GM23248 (cell line): ENCODE data around the gene CHDH. TPM values are rescaled to one million over a fixed set of nuclear protein-coding genes. Genes with fewer than 3 reads are reported as not detected.

Source experiments
- DNase-seq: peaks from one replicate; pipeline ENCODE4 v3.0.0-alpha.2; 2015
- H2AFZ ChIP-seq: fragments of 200-600 bp; sonication (generic); 2 replicates; pipeline ENCODE4 v1.6.1; 2016; ENCODE audit warnings: antibody characterized with exemption
- H3F3A ChIP-seq: fragments of 200-600 bp; sonication (generic); 2 replicates; pipeline ENCODE4 v1.6.1; 2016; ENCODE audit warnings: mild to moderate bottlenecking, antibody characterized with exemption, mixed run types; ENCODE audit not compliant: insufficient read depth
- H3K27ac ChIP-seq: fragments of 200-600 bp; sonication (generic); 2 replicates; pipeline ENCODE4 v1.5.1; 2016; ENCODE audit warnings: mild to moderate bottlenecking
- H3K27me3 ChIP-seq: fragments of 200-600 bp; sonication (generic); replicated peaks from 2 replicates; pipeline ENCODE4 v1.6.1; 2016; ENCODE audit warnings: mild to moderate bottlenecking; ENCODE audit not compliant: insufficient read depth
- H3K36me3 ChIP-seq: fragments of 200-600 bp; sonication (generic); 2 replicates; pipeline ENCODE4 v1.6.1; 2016; ENCODE audit warnings: low read depth, mild to moderate bottlenecking
- H3K4me1 ChIP-seq: fragments of 200-600 bp; sonication (generic); 2 replicates; pipeline ENCODE4 v1.6.1; 2016; ENCODE audit warnings: mild to moderate bottlenecking; ENCODE audit not compliant: insufficient read depth
- H3K4me2 ChIP-seq: fragments of 200-600 bp; sonication (generic); one replicate; pipeline ENCODE4 v1.6.1; 2016; ENCODE audit warnings: mild to moderate bottlenecking; ENCODE audit not compliant: unreplicated experiment
- H3K4me3 ChIP-seq: fragments of 200-600 bp; sonication (generic); 2 replicates; pipeline ENCODE4 v1.5.1; 2016; ENCODE audit warnings: mild to moderate bottlenecking
- H3K79me2 ChIP-seq: fragments of 200-600 bp; sonication (generic); 2 replicates; pipeline ENCODE4 v1.6.1; 2016; ENCODE audit warnings: mild to moderate bottlenecking; ENCODE audit not compliant: insufficient read depth
- H3K9ac ChIP-seq: fragments of 200-600 bp; sonication (generic); 2 replicates; pipeline ENCODE4 v1.6.1; 2016; ENCODE audit warnings: mild to moderate bottlenecking
- H3K9me2 ChIP-seq: fragments of 200-600 bp; sonication (generic); 2 replicates; pipeline ENCODE4 v1.6.1; 2016; ENCODE audit warnings: mixed run types, mild to moderate bottlenecking, moderate library complexity; ENCODE audit not compliant: insufficient read depth
- H3K9me3 ChIP-seq: fragments of 200-600 bp; sonication (generic); one replicate; pipeline ENCODE4 v1.6.1; 2017; ENCODE audit warnings: low read depth
- H4K20me1 ChIP-seq: fragments of 200-600 bp; sonication (generic); 2 replicates; pipeline ENCODE4 v1.6.0; 2016; ENCODE audit not compliant: insufficient read depth
- EZH2 ChIP-seq: fragments of 200-600 bp; sonication (generic); IDR thresholded peaks from 2 replicates; pipeline ENCODE4 v1.6.1; 2018; ENCODE audit warnings: antibody characterized with exemption, mild to moderate bottlenecking; ENCODE audit not compliant: insufficient read depth, poor library complexity, severe bottlenecking
- EZH2phosphoT487 ChIP-seq: fragments of 200-600 bp; sonication (generic); IDR thresholded peaks from 2 replicates; pipeline ENCODE4 v1.6.1; 2018; ENCODE audit warnings: antibody characterized with exemption, moderate library complexity, mild to moderate bottlenecking, low read depth; ENCODE audit not compliant: insufficient read depth
- WGBS, 2 experiments: methylation state at CpG; one replicate each; pipeline ENCODE4 v1.1.6; 2015 to 2017; ENCODE audit warnings: low lambda C conversion rate in 2 of 2, low coverage in 1 of 2; ENCODE audit errors: missing lambda C conversion rate in 2 of 2; 5-methylcytosine and 5-hydroxymethylcytosine counted together
- in situ Hi-C: fragments of 300-500 bp; cut with MboI; formaldehyde crosslinking; loops from 2 replicates; pipeline ENCODE4 v1.15.0; 2020
- polyA plus RNA-seq: library from polyadenylated mRNA; unstranded; fragments of >200 nt; fragmentation: Nextera tagmentation; extraction: Ambion mirVana; gene quantifications from 2 replicates; pipeline ENCODE4 v1.2.1, GENCODE V29; 2016
- total RNA-seq: library from RNA; depleted of rRNA; stranded (reverse); fragments of >200 nt; shearing (Covaris generic); gene quantifications from 2 replicates; pipeline ENCODE4 v1.2.3, GENCODE V29; 2014

Gene CHDH
- total and polyA plus RNA-seq, 2 experiments from 2014 or later = 0.11 TPM; not detected in 1

DNA sequence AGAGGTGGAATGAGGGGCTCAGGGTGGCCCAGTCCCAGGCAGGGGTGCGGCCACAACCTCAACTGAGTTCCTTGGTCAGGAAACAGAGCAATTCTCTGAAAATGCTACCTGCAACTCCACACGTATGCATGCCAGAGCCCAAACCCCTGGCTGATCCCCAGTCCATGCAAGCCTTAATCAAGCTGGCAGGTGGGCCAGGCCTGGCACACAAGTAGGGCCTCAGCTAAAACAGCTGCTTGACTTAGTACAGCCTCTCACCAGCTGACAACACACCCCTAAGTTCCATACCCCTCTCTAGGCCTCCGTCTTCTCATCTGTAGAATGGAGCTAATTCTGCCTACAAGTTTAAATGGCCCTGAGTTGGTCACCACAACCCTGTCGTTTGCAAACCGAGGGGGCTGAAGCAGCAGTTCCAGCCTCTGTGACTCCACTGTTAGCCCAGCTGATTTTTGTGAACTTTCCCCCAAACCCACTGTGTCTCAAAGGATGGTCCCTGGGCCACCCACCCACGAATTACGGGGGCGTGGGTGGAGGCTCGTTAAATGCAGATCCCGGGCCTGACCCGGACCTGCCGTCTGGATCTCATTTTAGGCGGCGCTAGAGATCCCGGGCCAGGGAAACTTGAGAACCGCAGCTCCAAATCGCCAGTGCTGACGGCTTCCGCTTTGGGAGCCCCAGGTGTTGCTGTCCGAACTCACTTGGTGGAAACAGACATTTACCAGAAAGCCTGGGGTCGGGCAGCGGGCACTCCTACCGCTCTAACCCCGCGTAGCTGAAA, 927 bp downstream of the CHDH start:
- no peaks in the 10 kb centered on the region for H3K36me3 ChIP-seq
- peak overlapping the region; percentile 61 for H2AFZ ChIP-seq
- no peaks in the 10 kb centered on the region for H3K9me2 ChIP-seq
- H4K20me1 ChIP-seq = no peaks in the 10 kb centered on the region
- H3F3A ChIP-seq = no peaks in the 10 kb centered on the region
- peak overlapping the region; percentile 68 for H3K4me3 ChIP-seq
- H3K79me2 ChIP-seq = no peaks in the 10 kb centered on the region
- no peaks in the 10 kb centered on the region for H3K4me1 ChIP-seq
- H3K27ac ChIP-seq = no peak overlapping the region
- 0 out of 2 replicates have a peak overlapping the region, but pooled peaks have one; percentile 11 for H3K9ac ChIP-seq
- peak overlapping the region; percentile 72 for H3K4me2 ChIP-seq
- in situ Hi-C loops = no loop called here
- peak; percentile 63 for DNase-seq
- H3K9me3 ChIP-seq = no peaks in the 10 kb centered on the region
- 24 to 25% methylated on average over 25 of the region's 25 CpGs for WGBS, 2 experiments
- H3K27me3 ChIP-seq = peaks cover 22% of the 10 kb centered on the region
- no peak for TF ChIP-seq EZH2phosphoT487
- TF ChIP-seq EZH2 = no peak

DNA sequence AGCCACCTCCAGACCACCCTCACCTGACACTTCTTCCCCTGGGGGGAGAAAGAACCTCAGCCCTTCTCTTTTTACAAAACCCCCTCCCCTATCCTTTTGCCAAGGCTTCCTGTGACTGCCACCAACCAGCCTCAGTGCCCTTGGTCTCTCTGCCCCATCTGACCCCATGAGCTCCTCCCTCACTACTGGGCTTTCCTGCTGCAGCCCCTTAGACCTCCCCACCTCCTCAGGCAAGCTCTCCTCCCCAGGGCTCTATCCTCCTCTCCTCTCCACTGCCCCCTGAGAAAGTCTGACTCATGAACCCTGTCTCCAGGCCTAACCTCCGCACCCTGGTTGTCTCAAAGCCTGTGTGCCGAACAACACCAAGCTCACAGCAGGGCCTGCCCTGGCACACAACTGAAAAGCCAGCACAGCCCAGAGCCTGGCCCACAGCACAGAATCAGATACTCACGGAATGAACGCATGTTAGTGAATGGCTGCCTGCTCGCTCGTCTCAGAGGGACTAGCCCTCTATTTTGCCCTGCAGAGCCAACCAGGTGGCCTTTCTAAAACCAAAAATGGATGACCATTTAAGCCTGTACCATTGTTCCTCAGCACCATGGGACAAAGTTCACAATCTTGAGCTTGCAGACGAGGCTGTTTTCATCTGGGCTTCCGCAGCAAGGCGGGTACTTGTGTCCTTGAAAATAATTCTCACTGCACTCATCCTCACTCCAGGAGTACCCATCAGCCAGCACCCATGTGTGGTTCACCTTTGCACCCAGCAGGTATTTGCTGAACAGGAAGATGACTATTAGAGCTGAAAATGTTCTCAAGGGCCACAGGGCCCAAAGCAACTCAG, 1.7 kb downstream of the CHDH start:
- Histone ChIP-seq H3K4me1 (no peaks in the 10 kb centered on the region), H3K4me3 (no peak overlapping the region), H3K27me3 (peaks cover 22% of the 10 kb centered on the region), H3K36me3 (no peaks in the 10 kb centered on the region), H3K27ac (no peak overlapping the region), H3K9me3 (no peaks in the 10 kb centered on the region), H3K79me2 (no peaks in the 10 kb centered on the region), H2AFZ (no peak overlapping the region), H4K20me1 (no peaks in the 10 kb centered on the region), H3K4me2 (no peak overlapping the region), H3F3A (no peaks in the 10 kb centered on the region), H3K9me2 (no peaks in the 10 kb centered on the region), H3K9ac (no peak overlapping the region)
- no peak for DNase-seq
- 90 to 94% methylated on average over 9 of the region's 9 CpGs for whole genome bisulfite sequencing, 2 experiments
- no peak for TF ChIP-seq EZH2
- TF ChIP-seq EZH2phosphoT487 = no peak
- in situ Hi-C loops = no loop called here

DNA sequence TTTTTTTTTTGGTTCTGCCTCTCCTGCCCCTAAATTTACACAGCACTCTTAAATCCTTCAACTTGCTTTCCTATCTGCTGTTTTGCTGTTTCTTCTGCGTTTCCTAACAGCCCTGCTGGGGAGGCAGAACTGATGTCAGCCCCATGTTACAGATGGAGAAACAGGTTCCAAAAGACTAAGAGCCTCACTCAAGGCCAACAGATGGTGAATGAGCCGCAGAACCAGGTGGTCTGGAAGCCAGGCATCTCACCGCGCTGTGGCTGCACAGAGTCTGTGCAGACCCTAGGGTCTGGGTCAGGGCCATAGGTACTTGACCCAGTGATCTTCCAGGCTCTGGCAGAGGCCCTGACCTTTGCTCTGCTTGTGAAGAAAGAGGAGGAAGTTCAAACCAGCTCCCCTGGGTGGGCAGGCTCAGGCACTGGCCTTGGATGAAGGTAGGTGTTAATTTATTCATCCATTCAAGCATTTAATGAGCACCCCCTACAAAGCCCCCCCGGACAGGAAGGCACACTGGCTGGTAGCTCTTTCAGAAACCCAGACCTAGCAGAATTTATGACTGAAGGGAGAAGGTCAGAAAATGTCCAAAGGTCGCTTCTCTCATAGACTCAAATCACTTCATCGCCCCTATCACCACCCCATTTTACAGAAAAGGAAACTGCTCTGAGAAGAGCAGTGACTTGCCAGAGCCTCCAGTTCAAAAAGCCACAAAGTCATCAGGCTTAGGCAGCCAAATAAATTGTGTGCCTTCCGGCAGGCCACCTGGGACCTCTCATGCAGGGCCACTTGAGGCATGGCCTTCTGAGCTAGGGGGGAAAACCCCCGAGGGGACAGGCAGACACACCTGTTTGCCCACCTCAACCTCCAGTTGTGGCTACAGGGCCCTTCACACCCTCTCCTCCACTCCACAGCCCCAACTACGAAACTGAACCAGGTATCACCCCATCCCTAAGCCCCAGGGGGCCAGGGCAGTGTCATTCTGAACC, 2.7 kb downstream of the CHDH start:
- Histone ChIP-seq H4K20me1 (no peaks in the 10 kb centered on the region), H3K9me3 (no peaks in the 10 kb centered on the region), H3K27ac (no peak overlapping the region), H3F3A (no peaks in the 10 kb centered on the region), H3K4me1 (no peaks in the 10 kb centered on the region), H3K79me2 (no peaks in the 10 kb centered on the region), H3K27me3 (peaks cover 22% of the 10 kb centered on the region), H3K9ac (no peak overlapping the region), H3K4me2 (no peak overlapping the region), H3K36me3 (no peaks in the 10 kb centered on the region), H2AFZ (no peak overlapping the region), H3K9me2 (no peaks in the 10 kb centered on the region), H3K4me3 (no peak overlapping the region)
- TF ChIP-seq EZH2 (no peak), EZH2phosphoT487 (no peak)
- 76 to 77% methylated on average over 10 of the region's 10 CpGs for WGBS, 2 experiments
- no peak for DNase-seq
- in situ Hi-C loops = no loop called here
